HAP-1 (cell line): ENCODE data around the gene TMEM179B.

Experiments
- DNase-seq, 2 experiments: peaks; one replicate each; pipeline ENCODE4 v3.0.0-alpha.2; 2016 to 2020; ENCODE audit warnings: low spot score in 2 of 2
- H3K27me3 ChIP-seq: fragments of 250-450 bp; sonication (Bioruptor Pico); 2 replicates; pipeline ENCODE4 v1.5.1; 2020; ENCODE audit warnings: low read depth, mild to moderate bottlenecking, moderate library complexity
- H3K36me3 ChIP-seq: fragments of 250-450 bp; sonication (Bioruptor Pico); replicated peaks from 2 replicates; pipeline ENCODE4 v1.5.1; 2020; ENCODE audit warnings: mild to moderate bottlenecking
- H3K4me1 ChIP-seq: fragments of 250-450 bp; sonication (Bioruptor Pico); 2 replicates; pipeline ENCODE4 v1.5.1; 2020; ENCODE audit warnings: mild to moderate bottlenecking
- H3K4me3 ChIP-seq: fragments of 250-450 bp; sonication (Bioruptor Pico); 2 replicates; pipeline ENCODE4 v1.5.1; 2020; ENCODE audit warnings: mild to moderate bottlenecking, moderate library complexity
- H3K9me3 ChIP-seq: fragments of 250-450 bp; sonication (Bioruptor Pico); 2 replicates; pipeline ENCODE4 v1.5.1; 2020; ENCODE audit warnings: mild to moderate bottlenecking, moderate library complexity
- in situ Hi-C: fragments of 300-500 bp; cut with MboI; formaldehyde crosslinking; loops from 3 replicates; pipeline ENCODE4 v1.14.3; 2020; ENCODE audit warnings: low sequenced_read_pairs, inconsistent platforms, mixed read lengths

The TMEM179B gene

GRCh38 chr11:62774407-62774806, 12.8 kb upstream of the TMEM179B start:
- peaks cover 17% of the 10 kb centered on the region for H3K4me1 ChIP-seq
- H3K9me3 ChIP-seq: no peaks in the 10 kb centered on the region
- no peak for DNase-seq
- H3K36me3 ChIP-seq: peaks cover 19% of the 10 kb centered on the region; the same call in 1 of the 2 replicates
- no peak overlapping the region for H3K4me3 ChIP-seq
- no peaks in the 10 kb centered on the region for H3K27me3 ChIP-seq
- in situ Hi-C loops: no loop called here

- Histone ChIP-seq H3K9me3 (no peaks in the 10 kb centered on the region), H3K4me3 (no peak overlapping the region), H3K4me1 (peaks cover 9% of the 10 kb centered on the region), H3K27me3 (no peaks in the 10 kb centered on the region), H3K36me3 (peaks cover 21% of the 10 kb centered on the region; the same call in 1 of the 2 replicates)
- no peak for DNase-seq
- in situ Hi-C loops: no loop called here
These were observed 11.6 kb upstream of the TMEM179B start for GRCh38 chr11:62775646-62776045.

- in situ Hi-C loops: no loop called here
- Histone ChIP-seq H3K27me3 (no peaks in the 10 kb centered on the region), H3K4me3 (no peak overlapping the region), H3K4me1 (no peaks in the 10 kb centered on the region), H3K36me3 (peaks cover 28% of the 10 kb centered on the region), H3K9me3 (no peaks in the 10 kb centered on the region)
- DNase-seq: no peak
These were observed 9.8 kb upstream of the TMEM179B start for GRCh38 chr11:62777389-62777788.

- in situ Hi-C loops: no loop called here
- no peaks in the 10 kb centered on the region for H3K9me3 ChIP-seq
- DNase-seq: no peak
- H3K27me3 ChIP-seq: no peaks in the 10 kb centered on the region
- H3K36me3 ChIP-seq: peaks cover 34% of the 10 kb centered on the region
- no peaks in the 10 kb centered on the region for H3K4me1 ChIP-seq
- no peak overlapping the region for H3K4me3 ChIP-seq
These were observed 8.8 kb upstream of the TMEM179B start for GRCh38 chr11:62778441-62778840.

- peaks cover 38% of the 10 kb centered on the region for H3K36me3 ChIP-seq
- H3K27me3 ChIP-seq: no peaks in the 10 kb centered on the region
- H3K4me3 ChIP-seq: no peak overlapping the region
- no peaks in the 10 kb centered on the region for H3K9me3 ChIP-seq
- no peak for DNase-seq
- in situ Hi-C loops: no loop called here
- peaks cover 3% of the 10 kb centered on the region; the same call in 1 of the 2 replicates for H3K4me1 ChIP-seq
These were observed 4.4 kb upstream of the TMEM179B start for GRCh38 chr11:62782753-62783152.

- in situ Hi-C loops: no loop called here
- peak; percentile 79 to 92 for DNase-seq
- H3K36me3 ChIP-seq: peaks cover 48% of the 10 kb centered on the region
These were observed 741 bp upstream of the TMEM179B start for GRCh38 chr11:62786318-62787004.

GRCh38 chr11:62788991-62789390, 1.8 kb downstream of the TMEM179B start:
- Histone ChIP-seq H3K9me3 (no peaks in the 10 kb centered on the region), H3K27me3 (no peaks in the 10 kb centered on the region), H3K4me3 (no peak overlapping the region), H3K36me3 (peaks cover 52% of the 10 kb centered on the region), H3K4me1 (peaks cover 9% of the 10 kb centered on the region)
- DNase-seq: no peak
- in situ Hi-C loops: no loop called here

More at GRCh38 chr11:62786318-62787004, 741 bp upstream of the TMEM179B start:
- peak overlapping the region; percentile 71 for H3K4me3 ChIP-seq
- peaks cover 9% of the 10 kb centered on the region for H3K4me1 ChIP-seq
- H3K27me3 ChIP-seq: no peaks in the 10 kb centered on the region
- H3K9me3 ChIP-seq: no peaks in the 10 kb centered on the region

GRCh38 chr11:62789576-62789975, 2.4 kb downstream of the TMEM179B start:
- in situ Hi-C loops: no loop called here
- Histone ChIP-seq H3K27me3 (no peaks in the 10 kb centered on the region), H3K9me3 (no peaks in the 10 kb centered on the region), H3K4me1 (peaks cover 9% of the 10 kb centered on the region), H3K4me3 (no peak overlapping the region), H3K36me3 (peaks cover 57% of the 10 kb centered on the region)
- no peak for DNase-seq

GRCh38 chr11:62791501-62792201, 4.4 kb downstream of the TMEM179B start, which contains the start of gene TMEM223:
TMEM223 (minus strand) TSS chr11:62792006; CDS start chr11:62791994, 12 bp downstream.
- peak within 1 kb of the TSS; percentile 87 for H3K4me3 ChIP-seq
- H3K27me3 ChIP-seq: no peaks in the 10 kb centered on the region
- in situ Hi-C loops: no loop called here
- no peaks in the 10 kb centered on the region for H3K9me3 ChIP-seq
- DNase-seq: peak; percentile 77 to 93
- peaks cover 72% of the 10 kb centered on the region for H3K36me3 ChIP-seq
- H3K4me1 ChIP-seq: peaks cover 7% of the 10 kb centered on the region

GRCh38 chr11:62792202-62792575, 5.0 kb downstream of the TMEM179B start:
- no peaks in the 10 kb centered on the region for H3K27me3 ChIP-seq
- in situ Hi-C loops: no loop called here
- no peak for DNase-seq
- peak overlapping the region; percentile 87 for H3K4me3 ChIP-seq
- peaks cover 70% of the 10 kb centered on the region for H3K36me3 ChIP-seq
- peaks cover 7% of the 10 kb centered on the region for H3K4me1 ChIP-seq
- H3K9me3 ChIP-seq: no peaks in the 10 kb centered on the region

- H3K4me1 ChIP-seq: peaks cover 3% of the 10 kb centered on the region; the same call in 1 of the 2 replicates
- no peak for DNase-seq
- H3K9me3 ChIP-seq: no peaks in the 10 kb centered on the region
- in situ Hi-C loops: no loop called here
- H3K36me3 ChIP-seq: peaks cover 77% of the 10 kb centered on the region
- no peaks in the 10 kb centered on the region for H3K27me3 ChIP-seq
- no peak overlapping the region for H3K4me3 ChIP-seq
These were observed 7.1 kb downstream of the TMEM179B start for GRCh38 chr11:62794201-62794775.

- H3K27me3 ChIP-seq: no peaks in the 10 kb centered on the region
- no peak overlapping the region for H3K4me3 ChIP-seq
- peaks cover 83% of the 10 kb centered on the region for H3K36me3 ChIP-seq
- in situ Hi-C loops: no loop called here
- no peaks in the 10 kb centered on the region for H3K9me3 ChIP-seq
- H3K4me1 ChIP-seq: no peaks in the 10 kb centered on the region
- DNase-seq: no peak
These were observed 9.1 kb downstream of the TMEM179B start for GRCh38 chr11:62796281-62796680.

GRCh38 chr11:62799486-62799885, 12.3 kb downstream of the TMEM179B start:
- no peaks in the 10 kb centered on the region for H3K4me1 ChIP-seq
- no peaks in the 10 kb centered on the region for H3K27me3 ChIP-seq
- in situ Hi-C loops: no loop called here
- peaks cover 85% of the 10 kb centered on the region for H3K36me3 ChIP-seq
- H3K4me3 ChIP-seq: no peak overlapping the region
- no peaks in the 10 kb centered on the region for H3K9me3 ChIP-seq
- DNase-seq: no peak

GRCh38 chr11:62801071-62801470, 13.9 kb downstream of the TMEM179B start:
- H3K36me3 ChIP-seq: peaks cover 69% of the 10 kb centered on the region
- H3K27me3 ChIP-seq: no peaks in the 10 kb centered on the region
- H3K9me3 ChIP-seq: no peaks in the 10 kb centered on the region
- in situ Hi-C loops: no loop called here
- peaks cover 3% of the 10 kb centered on the region for H3K4me1 ChIP-seq
- DNase-seq: no peak
- no peak overlapping the region for H3K4me3 ChIP-seq
